Thymus (tissue), 11 donors: ENCODE results near the gene ZFHX3. TPM values are rescaled to one million over a fixed set of nuclear protein-coding genes. Genes with fewer than 3 reads are reported as not detected.

ENCODE experiments used
- DNase-seq, 9 donors: peaks; one replicate each; pipeline ENCODE4 v3.0.0-alpha.2; 2013; ENCODE audit warnings: low spot score in 9 of 9, low read depth in 6 of 9, missing footprints in 1 of 9
- H3K27ac ChIP-seq, 2 donors: one replicate each; pipeline ENCODE4 v1.5.1; 2013; ENCODE audit warnings: control low read depth in 1 of 2, low read depth in 1 of 2, low read length in 1 of 2, mild to moderate bottlenecking in 1 of 2, moderate library complexity in 1 of 2
- H3K27me3 ChIP-seq, 2 donors: one replicate each; pipeline ENCODE4 v1.5.1; 2013; ENCODE audit warnings: low read length in 1 of 2; ENCODE audit not compliant: control insufficient read depth in 2 of 2, insufficient read depth in 1 of 2
- H3K36me3 ChIP-seq, 2 donors: one replicate each; pipeline ENCODE4 v1.5.1; 2013; ENCODE audit warnings: low read length in 1 of 2, mild to moderate bottlenecking in 1 of 2, moderate library complexity in 1 of 2; ENCODE audit not compliant: control insufficient read depth in 2 of 2, insufficient read depth in 2 of 2
- H3K4me1 ChIP-seq, 2 donors: one replicate each; pipeline ENCODE4 v1.5.1; 2013; ENCODE audit warnings: low read length in 2 of 2; ENCODE audit not compliant: control insufficient read depth in 2 of 2, insufficient read depth in 2 of 2
- H3K4me3 ChIP-seq, 2 donors: one replicate each; pipeline ENCODE4 v1.5.1; 2013; ENCODE audit warnings: low read length in 2 of 2, control low read depth in 1 of 2, mild to moderate bottlenecking in 1 of 2
- H3K9me3 ChIP-seq, 2 donors: one replicate each; pipeline ENCODE4 v1.5.1; 2013; ENCODE audit warnings: low read length in 1 of 2, mild to moderate bottlenecking in 1 of 2; ENCODE audit not compliant: control insufficient read depth in 2 of 2, insufficient read depth in 1 of 2
- WGBS: extraction: QIAGEN DNeasy Blood & Tissue Kit; methylation state at CpG from one replicate; pipeline ENCODE4 v1.1.7; 2013; 5-methylcytosine and 5-hydroxymethylcytosine counted together
- polyA plus RNA-seq: library from polyadenylated mRNA; stranded (reverse); fragments of 200-250 nt; gene quantifications from one replicate; pipeline ENCODE4 v1.2.3, GENCODE V29; 2013
- total RNA-seq: library from RNA; stranded (reverse); fragments of 120-200 nt; gene quantifications from one replicate; pipeline ENCODE4 v1.2.4, GENCODE V29; 2013
- donor health status: healthy.

Gene ZFHX3
- total and polyA plus RNA-seq, 2 donors = 0.90 to 1.9 TPM

DNA sequence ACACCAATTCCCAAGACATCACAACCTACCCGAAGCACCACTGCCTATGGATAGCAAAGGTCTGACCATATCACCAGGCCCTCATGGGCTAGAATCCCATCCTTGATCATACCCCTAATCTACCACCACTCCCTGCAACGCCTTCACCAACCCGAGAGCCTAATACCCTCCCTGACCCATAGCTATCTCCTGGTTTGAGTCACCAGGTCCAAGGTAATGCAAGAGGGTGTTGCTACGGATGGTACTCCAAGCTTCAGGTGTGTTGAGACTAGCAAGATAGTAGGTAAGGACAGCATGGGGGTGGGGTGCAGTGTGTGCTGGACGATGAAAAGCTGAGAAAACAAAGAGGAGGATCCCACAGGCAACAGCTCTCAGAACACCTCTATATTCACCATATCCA lies 258.0 kb downstream of the ZFHX3 start:
- no peak overlapping the region for H3K4me3 ChIP-seq
- H3K4me1 ChIP-seq = peaks cover 3 to 19% of the 10 kb centered on the region in 2 donors
- DNase-seq = no peak
- H3K27me3 ChIP-seq = no peaks in the 10 kb centered on the region
- H3K36me3 ChIP-seq = peaks cover 0 to 3% of the 10 kb centered on the region in 2 donors
- no peaks in the 10 kb centered on the region for H3K9me3 ChIP-seq
- WGBS = 98% methylated on average over 5 of the region's 5 CpGs
- H3K27ac ChIP-seq = no peak overlapping the region

DNA sequence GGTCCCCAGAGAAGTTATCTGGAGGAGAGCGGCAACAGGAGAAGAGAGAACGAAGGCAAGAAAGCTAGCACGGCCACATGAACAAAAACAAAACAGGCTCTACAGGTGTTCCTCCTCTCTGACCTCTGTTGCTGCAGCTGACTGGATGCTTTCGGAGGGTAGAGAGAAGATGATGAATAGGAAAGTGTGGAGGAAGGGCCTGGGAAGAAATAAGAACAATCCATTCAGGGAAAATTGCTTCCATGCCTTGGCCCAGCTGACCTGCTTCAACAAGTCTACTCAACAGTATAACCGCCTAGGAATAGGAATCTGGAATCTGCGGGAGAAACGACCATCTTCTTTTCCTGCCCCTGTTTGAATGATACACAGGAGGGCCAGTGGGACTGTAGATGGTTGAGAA lies 258.5 kb downstream of the ZFHX3 start:
- no peak for DNase-seq
- 97% methylated on average over 7 of the region's 7 CpGs for WGBS
- Histone ChIP-seq H3K4me1 (peaks cover 3 to 19% of the 10 kb centered on the region in 2 donors), H3K9me3 (no peaks in the 10 kb centered on the region), H3K27ac (no peak overlapping the region), H3K36me3 (peaks cover 0 to 3% of the 10 kb centered on the region in 2 donors), H3K4me3 (no peak overlapping the region), H3K27me3 (no peaks in the 10 kb centered on the region)

- Histone ChIP-seq H3K27me3 (no peaks in the 10 kb centered on the region), H3K4me1 (peaks cover 3 to 19% of the 10 kb centered on the region in 2 donors), H3K4me3 (peak overlapping the region; percentile 50 to 77), H3K9me3 (no peaks in the 10 kb centered on the region), H3K36me3 (peaks cover 0 to 3% of the 10 kb centered on the region in 2 donors), H3K27ac (peak overlapping the region; percentile 80 to 90)
- WGBS = 72% methylated on average over 18 of the region's 18 CpGs
- DNase-seq = peak in 7 of 9 donors; percentile 24 to 59 (median 32)
These were observed 259.6 kb downstream of the ZFHX3 start for GRCh38 chr16:72788269-72788809.

DNA sequence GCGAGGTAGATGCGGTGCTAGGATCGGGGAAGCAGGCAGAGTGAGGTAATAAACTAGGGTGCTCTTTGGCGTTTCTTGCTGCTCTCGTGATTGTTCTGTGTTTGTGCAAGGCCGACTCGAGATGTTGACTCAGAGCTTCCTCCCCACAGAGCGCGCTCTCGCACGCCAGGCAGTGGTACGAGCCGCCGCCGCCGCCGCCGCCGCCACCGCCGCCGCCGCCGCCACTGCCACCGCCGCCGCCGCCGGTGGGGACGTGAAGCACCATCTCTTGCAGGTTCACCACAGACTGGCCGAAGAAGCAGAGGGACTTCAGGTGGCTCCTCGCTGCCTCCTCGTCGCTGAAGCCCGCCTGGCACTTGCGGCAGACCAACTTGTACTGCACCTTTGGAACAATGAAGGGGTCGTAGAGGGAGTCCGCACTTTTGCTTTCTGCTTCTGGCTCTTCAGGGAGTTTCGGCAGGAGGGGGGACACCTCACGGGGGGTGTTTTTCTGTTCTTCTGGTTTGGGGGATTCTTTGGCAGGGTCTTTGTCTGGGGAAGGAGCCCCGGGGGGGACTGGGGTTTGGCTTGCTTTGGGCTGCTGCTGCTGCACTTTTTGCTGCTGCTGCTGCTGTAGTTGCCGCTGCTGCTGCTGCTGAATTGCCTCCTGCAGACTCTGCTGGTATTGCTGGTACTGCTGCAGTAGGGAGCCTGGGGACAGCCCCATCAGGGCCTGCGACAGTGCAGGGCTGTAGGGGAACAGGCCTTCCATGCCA lies 260.2 kb downstream of the ZFHX3 start:
- H3K9me3 ChIP-seq = no peaks in the 10 kb centered on the region
- DNase-seq = peak; percentile 36 to 88 (median 62)
- H3K27me3 ChIP-seq = no peaks in the 10 kb centered on the region
- H3K36me3 ChIP-seq = peaks cover 0 to 3% of the 10 kb centered on the region in 2 donors
- peak overlapping the region; percentile 50 to 77 for H3K4me3 ChIP-seq
- peaks cover 3 to 19% of the 10 kb centered on the region in 2 donors for H3K4me1 ChIP-seq
- WGBS = 8% methylated on average over 43 of the region's 43 CpGs
- H3K27ac ChIP-seq = peak overlapping the region; percentile 80 to 90

DNA sequence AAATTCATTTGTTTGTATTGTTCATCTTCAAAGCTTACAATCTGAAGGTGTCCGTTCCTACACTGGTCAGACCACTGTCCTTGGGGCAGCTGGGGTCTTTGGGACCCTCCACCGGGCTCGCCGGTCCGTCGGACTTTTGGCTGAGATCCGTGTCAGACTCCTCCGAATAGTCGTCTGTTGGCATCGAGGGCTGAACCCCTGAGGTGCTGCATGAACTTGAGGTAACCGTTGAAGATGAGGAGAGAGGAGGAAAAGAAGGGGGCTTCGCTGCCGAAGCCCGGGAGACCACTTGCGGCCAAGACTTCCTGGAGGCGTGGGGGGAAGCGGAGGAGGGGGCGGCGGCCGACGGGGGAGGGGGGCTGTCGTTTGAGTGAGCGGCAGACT lies 260.8 kb downstream of the ZFHX3 start:
- DNase-seq = no peak

DNA sequence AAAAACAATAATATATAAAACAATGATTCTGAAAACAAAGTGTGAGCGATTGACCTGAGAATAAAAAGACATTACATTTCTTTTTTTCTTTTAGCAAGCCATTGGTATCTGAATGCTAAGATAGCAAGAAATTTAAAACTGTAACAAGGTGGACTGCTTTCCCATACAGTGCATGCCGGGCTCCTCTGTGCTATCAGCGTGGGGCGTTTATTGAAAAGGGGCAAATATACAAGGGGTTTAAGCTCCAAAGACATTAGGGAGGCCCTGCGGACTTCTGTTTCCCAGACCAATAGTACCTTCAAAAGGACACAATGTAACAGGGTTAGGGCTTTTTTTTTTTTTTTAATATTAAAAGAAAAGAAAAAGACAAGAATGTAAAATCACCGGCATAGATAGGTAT lies 261.3 kb downstream of the ZFHX3 start:
- H3K27ac ChIP-seq = no peak overlapping the region
- peaks cover 3 to 19% of the 10 kb centered on the region in 2 donors for H3K4me1 ChIP-seq
- no peak overlapping the region for H3K4me3 ChIP-seq

More for the DNA sequence above, 260.8 kb downstream of the ZFHX3 start:
- H3K4me1 ChIP-seq = peaks cover 3 to 19% of the 10 kb centered on the region in 2 donors
- H3K4me3 ChIP-seq = peak overlapping the region; percentile 50 to 77
- peaks cover 0 to 3% of the 10 kb centered on the region in 2 donors for H3K36me3 ChIP-seq
- no peaks in the 10 kb centered on the region for H3K9me3 ChIP-seq
- 17% methylated on average over 23 of the region's 23 CpGs for WGBS
- no peaks in the 10 kb centered on the region for H3K27me3 ChIP-seq
- H3K27ac ChIP-seq = peak overlapping the region; percentile 80 to 90

DNA sequence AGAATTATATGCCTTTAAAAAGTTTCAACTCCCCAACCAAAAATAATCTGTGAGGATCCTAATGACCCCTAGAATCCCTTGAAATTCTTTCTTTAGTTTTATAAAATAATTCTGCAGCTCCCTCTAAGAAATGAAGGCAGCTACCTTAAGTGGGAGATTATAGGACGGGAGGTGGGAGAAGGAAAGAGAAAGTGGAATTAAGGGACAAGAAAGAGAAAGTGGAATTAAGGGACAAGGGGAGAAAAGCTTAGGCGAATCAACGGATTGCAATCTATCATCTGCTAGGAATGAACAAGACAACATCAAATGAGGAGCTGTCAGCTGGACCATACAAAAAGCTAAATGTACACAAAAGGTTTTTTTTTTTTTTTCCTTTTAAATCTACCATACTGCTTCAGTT lies 262.0 kb downstream of the ZFHX3 start:
- H3K36me3 ChIP-seq = peaks cover 0 to 3% of the 10 kb centered on the region in 2 donors
- peaks cover 3 to 19% of the 10 kb centered on the region in 2 donors for H3K4me1 ChIP-seq
- no peaks in the 10 kb centered on the region for H3K27me3 ChIP-seq
- no peaks in the 10 kb centered on the region for H3K9me3 ChIP-seq
- no peak for DNase-seq
- H3K27ac ChIP-seq = no peak overlapping the region
- WGBS = 79% methylated on average over 3 of the region's 3 CpGs
- no peak overlapping the region for H3K4me3 ChIP-seq

More for the DNA sequence above, 261.3 kb downstream of the ZFHX3 start:
- H3K27me3 ChIP-seq = no peaks in the 10 kb centered on the region
- no peak for DNase-seq
- WGBS = 96% methylated on average over 6 of the region's 6 CpGs
- H3K36me3 ChIP-seq = peaks cover 0 to 3% of the 10 kb centered on the region in 2 donors
- H3K9me3 ChIP-seq = no peaks in the 10 kb centered on the region

GRCh38 chr16:72785171-72785570 lies 262.8 kb downstream of the ZFHX3 start:
- Histone ChIP-seq H3K27me3 (no peaks in the 10 kb centered on the region), H3K4me3 (no peak overlapping the region), H3K27ac (no peak overlapping the region), H3K36me3 (peaks cover 0 to 3% of the 10 kb centered on the region in 2 donors), H3K4me1 (peaks cover 3 to 19% of the 10 kb centered on the region in 2 donors), H3K9me3 (no peaks in the 10 kb centered on the region)
- DNase-seq = no peak
- 97% methylated on average over 2 of the region's 2 CpGs for WGBS

- H3K4me1 ChIP-seq = peaks cover 3 to 15% of the 10 kb centered on the region in 2 donors
- no peaks in the 10 kb centered on the region for H3K27me3 ChIP-seq
- no peak overlapping the region for H3K4me3 ChIP-seq
- WGBS = 93% methylated on average over 4 of the region's 4 CpGs
- DNase-seq = no peak
- H3K36me3 ChIP-seq = no peaks in the 10 kb centered on the region
- H3K27ac ChIP-seq = no peak overlapping the region
- H3K9me3 ChIP-seq = no peaks in the 10 kb centered on the region
These were observed 264.1 kb downstream of the ZFHX3 start for GRCh38 chr16:72783716-72784318.
